ENCODE results near the gene STAT6. TPM values are rescaled to one million over a fixed set of nuclear protein-coding genes. Genes with fewer than 3 reads are reported as not detected.
"Not testable (repeated sequence)": the region's sequence is repeated elsewhere in the genome, so short reads cannot be mapped to it uniquely, and the experiment has no call there.

STAT6 gene
- total RNA-seq, 6 donors from 2014 or later, result 123 to 605 (median 251) TPM

- Histone ChIP-seq H3K4me3 (no peak overlapping the region), H3K9me3 (no peaks in the 10 kb centered on the region), H3K27ac (peak overlapping the region in 3 of 4 donors; percentile 3 to 67 (median 32)), H3K36me3 (peaks cover 0 to 6% (median 3%) of the 10 kb centered on the region in 4 donors), H3K4me1 (peaks cover 6 to 11% (median 10%) of the 10 kb centered on the region in 4 donors), H3K27me3 (no peaks in the 10 kb centered on the region)
- TF ChIP-seq EP300 (IDR thresholded peaks at IDR 0.05) (no peak), CTCF (IDR thresholded peaks at IDR 0.05) (no peak), POLR2A (IDR thresholded peaks at IDR 0.05) (no peak), POLR2AphosphoS5 (IDR thresholded peaks at IDR 0.05) (no peak)
- WGBS, 2 donors, result 66 to 86% methylated on average over 2 of the region's 2 CpGs
- ATAC-seq (ENCODE audit: low FRiP score in 2 of 2) (no peak), DNase-seq (no peak)
These were observed 44.9 kb downstream of the STAT6 start for GRCh38 chr12:57066245-57066644.

DNA sequence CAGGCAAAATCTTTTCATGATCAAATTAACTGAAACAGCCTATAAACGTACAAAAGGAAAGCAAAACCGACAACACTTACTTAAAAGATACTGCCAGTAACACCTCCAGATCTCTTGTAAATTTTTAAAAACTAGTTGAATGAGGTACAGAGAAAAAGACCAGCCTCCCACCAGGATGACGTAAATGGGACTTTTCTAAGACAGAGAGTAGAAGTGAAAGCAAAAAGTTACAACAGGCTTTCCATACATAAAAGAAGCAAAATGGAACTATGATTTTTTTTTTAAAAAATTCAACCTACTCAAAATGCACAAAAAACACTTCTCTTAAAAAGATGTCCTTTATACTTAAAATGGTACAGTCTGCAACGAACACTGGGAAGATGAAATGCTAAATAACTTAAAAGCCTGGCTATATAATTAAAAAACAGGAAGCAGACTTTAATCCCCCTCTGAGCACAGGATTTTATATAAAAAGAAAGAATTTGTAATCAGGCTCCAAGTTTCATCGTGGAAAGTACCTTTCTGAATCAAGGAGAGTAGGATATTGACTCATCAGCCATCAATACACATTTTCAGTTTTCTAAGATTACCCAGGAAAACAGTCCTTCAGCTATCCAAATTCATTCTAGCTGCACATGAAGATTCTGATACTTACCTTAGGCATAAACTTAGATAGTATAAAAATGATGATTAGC is 47.0 kb downstream of the STAT6 start:
- Histone ChIP-seq H3K4me3 (no peak overlapping the region), H3K36me3 (peaks cover 0 to 18% (median 7%) of the 10 kb centered on the region in 4 donors), H3K27ac (peak overlapping the region in 1 of 4 donors; percentile 30), H3K27me3 (no peaks in the 10 kb centered on the region), H3K9me3 (no peaks in the 10 kb centered on the region), H3K4me1 (peaks cover 0 to 2% (median under 1%) of the 10 kb centered on the region in 4 donors)
- no peak for ATAC-seq (ENCODE audit: low FRiP score in 2 of 2)
- WGBS, 2 donors, result 64 to 65% methylated on average over 5 of the region's 5 CpGs
- no peak for TF ChIP-seq EP300 (IDR thresholded peaks at IDR 0.05)
- DNase-seq, result no peak

DNA sequence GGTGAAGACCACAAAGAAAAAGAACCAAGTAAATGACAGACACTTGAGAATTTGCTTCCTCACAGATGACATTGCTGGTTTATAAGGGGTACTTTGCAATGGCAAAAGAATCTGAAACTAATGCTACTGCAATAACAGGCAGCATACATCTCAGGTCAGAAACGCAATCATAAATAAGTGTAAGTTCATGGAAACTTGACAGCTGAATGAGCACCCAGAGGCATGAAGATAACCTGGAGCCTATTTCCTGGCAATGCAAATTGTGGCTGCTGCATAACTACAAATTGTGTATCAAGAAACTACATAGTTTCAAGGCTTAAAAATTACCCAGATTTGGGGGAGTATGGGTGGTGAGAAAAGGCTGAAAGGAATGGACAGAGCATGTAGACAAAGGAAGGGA is 52.7 kb downstream of the STAT6 start:
- DNase-seq (no peak), ATAC-seq (ENCODE audit: low FRiP score in 2 of 2) (no peak)
- Histone ChIP-seq H3K36me3 (peaks cover 0 to 30% (median 9%) of the 10 kb centered on the region in 4 donors), H3K4me1 (peaks cover 0 to 3% (median 0%) of the 10 kb centered on the region in 4 donors), H3K9me3 (no peaks in the 10 kb centered on the region), H3K4me3 (no peak overlapping the region), H3K27me3 (no peaks in the 10 kb centered on the region), H3K27ac (no peak overlapping the region)
- WGBS, 2 donors, result 94 to 95% methylated on average over 1 of the region's 1 CpG
- no peak for TF ChIP-seq POLR2AphosphoS5 (IDR thresholded peaks at IDR 0.05)
- TF ChIP-seq CTCF (IDR thresholded peaks at IDR 0.05), result no peak
- TF ChIP-seq POLR2A (IDR thresholded peaks at IDR 0.05), result no peak
- TF ChIP-seq EP300 (IDR thresholded peaks at IDR 0.05), result no peak

DNA sequence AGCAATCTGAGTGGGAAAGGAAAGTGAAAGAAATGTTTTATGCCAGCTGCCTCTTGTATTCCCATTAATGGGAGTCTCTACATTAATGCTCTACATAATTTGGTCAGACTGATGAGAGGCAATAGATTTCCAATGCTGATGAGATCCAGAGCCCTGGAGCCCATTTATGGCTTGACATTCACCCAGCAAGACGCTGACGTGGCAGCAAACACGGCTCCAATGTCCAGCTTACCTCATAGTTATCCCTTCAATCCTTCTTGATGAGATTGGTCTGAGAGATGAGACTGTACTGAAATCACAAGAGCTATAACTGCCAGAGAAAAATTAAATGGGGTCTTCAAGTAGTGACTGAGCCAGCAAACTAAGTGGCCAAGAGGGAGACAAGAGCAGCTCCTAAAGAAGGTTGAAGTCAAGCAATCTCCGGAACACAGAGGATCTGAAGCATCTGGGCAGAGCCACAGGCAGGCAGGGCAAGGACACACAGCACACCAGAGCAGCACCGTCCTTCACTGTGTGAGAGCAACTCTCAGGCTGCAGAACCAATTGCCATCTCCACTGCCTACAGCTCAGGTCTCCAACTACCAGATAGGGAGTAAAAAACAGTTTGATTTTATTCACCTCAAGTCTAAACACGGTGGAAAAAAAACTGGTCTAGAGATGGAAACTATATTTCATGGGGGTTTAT is 54.0 kb downstream of the STAT6 start:
- 85 to 93% methylated on average over 6 of the region's 6 CpGs for WGBS, 2 donors
- H3K36me3 ChIP-seq, result peaks cover 0 to 30% (median 9%) of the 10 kb centered on the region in 4 donors
- peaks cover 0 to 3% (median 0%) of the 10 kb centered on the region in 4 donors for H3K4me1 ChIP-seq
- ATAC-seq (ENCODE audit: low FRiP score in 2 of 2) (no peak), DNase-seq (no peak)
- H3K9me3 ChIP-seq, result no peaks in the 10 kb centered on the region
- TF ChIP-seq POLR2A (IDR thresholded peaks at IDR 0.05), result no peak
- no peak for TF ChIP-seq EP300 (IDR thresholded peaks at IDR 0.05)
- TF ChIP-seq CTCF (IDR thresholded peaks at IDR 0.05), result no peak
- no peak for TF ChIP-seq POLR2AphosphoS5 (IDR thresholded peaks at IDR 0.05)
- H3K27ac ChIP-seq, result peak overlapping the region in 2 of 4 donors; percentile 8 to 15
- no peaks in the 10 kb centered on the region for H3K27me3 ChIP-seq
- H3K4me3 ChIP-seq, result no peak overlapping the region

- TF ChIP-seq CTCF (IDR thresholded peaks at IDR 0.05), result no peak
- no peak for TF ChIP-seq EP300 (IDR thresholded peaks at IDR 0.05)
- no peak for TF ChIP-seq POLR2A (IDR thresholded peaks at IDR 0.05)
- TF ChIP-seq POLR2AphosphoS5 (IDR thresholded peaks at IDR 0.05), result no peak
- Histone ChIP-seq H3K27ac (no peak overlapping the region), H3K27me3 (no peaks in the 10 kb centered on the region), H3K4me1 (peaks cover 0 to 3% (median 0%) of the 10 kb centered on the region in 4 donors), H3K36me3 (peaks cover 0 to 26% (median 9%) of the 10 kb centered on the region in 4 donors), H3K4me3 (no peak overlapping the region), H3K9me3 (no peaks in the 10 kb centered on the region)
- DNase-seq (no peak), ATAC-seq (ENCODE audit: low FRiP score in 2 of 2) (no peak)
- 54 to 71% methylated on average over 3 of the region's 3 CpGs for WGBS, 2 donors
These were observed 55.3 kb downstream of the STAT6 start for GRCh38 chr12:57055824-57056223.

DNA sequence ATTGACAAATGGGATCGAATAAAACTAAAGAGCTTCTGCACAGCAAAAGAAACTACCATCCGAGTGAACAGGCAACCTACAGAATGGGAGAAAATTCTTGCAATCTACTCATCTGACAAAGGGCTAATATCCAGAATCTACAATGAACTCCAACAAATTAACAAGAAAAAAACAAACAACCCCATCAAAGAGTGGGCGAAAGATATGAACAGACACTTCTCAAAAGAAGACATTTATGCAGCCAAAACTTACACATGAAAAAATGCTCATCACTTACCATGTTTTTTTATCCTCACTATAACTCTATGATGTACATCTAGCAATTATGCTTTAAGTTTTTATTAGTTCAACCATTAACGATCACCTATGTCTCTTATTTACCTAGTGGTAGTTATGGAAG is 57.3 kb downstream of the STAT6 start:
- DNase-seq; ATAC-seq (ENCODE audit: low FRiP score in 2 of 2); H3K27me3 ChIP-seq; H3K9me3 ChIP-seq; H3K27ac ChIP-seq; H3K36me3 ChIP-seq; H3K4me3 ChIP-seq; H3K4me1 ChIP-seq: not testable (repeated sequence)
- 95 to 97% methylated on average over 4 of the region's 4 CpGs for WGBS, 2 donors

- WGBS, 2 donors, result 96 to 100% methylated on average over 4 of the region's 4 CpGs
- not testable (repeated sequence) for H3K4me3 ChIP-seq; H3K9me3 ChIP-seq; DNase-seq; H3K27me3 ChIP-seq; H3K36me3 ChIP-seq; H3K4me1 ChIP-seq; ATAC-seq (ENCODE audit: low FRiP score in 2 of 2); H3K27ac ChIP-seq
These were observed 58.0 kb downstream of the STAT6 start for GRCh38 chr12:57053146-57053545.
